Fibroblast of lung (primary cell): ENCODE results near the gene PRR27. TPM values are rescaled to one million over a fixed set of nuclear protein-coding genes. Genes with fewer than 3 reads are reported as not detected.
"Not testable (repeated sequence)": the region's sequence is repeated elsewhere in the genome, so short reads cannot be mapped to it uniquely, and the experiment has no call there.

Experiments
- DNase-seq, 2 donors: peaks; one replicate each; pipeline versions ENCODE4 v3.0.0 to v3.0.0-alpha.2; 2010; ENCODE audit warnings: low read depth in 2 of 2
- H2AFZ ChIP-seq: 2 replicates; pipeline ENCODE4 v1.5.1; 2012; ENCODE audit warnings: low read length, control low read depth, inconsistent platforms
- H3K27ac ChIP-seq: 2 replicates; pipeline ENCODE4 v1.5.1; 2011; ENCODE audit warnings: low read length, control low read depth; ENCODE audit not compliant: insufficient read depth
- H3K27me3 ChIP-seq: 2 replicates; pipeline ENCODE4 v1.5.1; 2011; ENCODE audit warnings: mild to moderate bottlenecking, low read length; ENCODE audit not compliant: control insufficient read depth, insufficient read depth
- H3K36me3 ChIP-seq: 2 replicates; pipeline ENCODE4 v1.5.1; 2011; ENCODE audit warnings: low read length; ENCODE audit not compliant: control insufficient read depth, insufficient read depth
- H3K4me1 ChIP-seq: 2 replicates; pipeline ENCODE4 v1.5.1; 2011; ENCODE audit warnings: low read length; ENCODE audit not compliant: control insufficient read depth, insufficient read depth; ENCODE audit errors: extremely low read depth
- H3K4me2 ChIP-seq: 2 replicates; pipeline ENCODE4 v1.5.1; 2011; ENCODE audit warnings: low read length, control low read depth; ENCODE audit not compliant: insufficient read depth; ENCODE audit errors: extremely low read depth
- H3K4me3 ChIP-seq, 4 experiments: fragments of 200-600 bp in 1 of 4; sonication (generic) in 1 of 4; replicated peaks in 1 of 4; 2 replicates each; pipeline ENCODE4 v1.5.1; 2011 to 2016; ENCODE audit warnings: low read length in 4 of 4, low read depth in 3 of 4, mild to moderate bottlenecking in 3 of 4, control low read depth in 2 of 4, inconsistent platforms in 1 of 4, mixed read lengths in 1 of 4; ENCODE audit not compliant: insufficient read depth in 1 of 4; ENCODE audit errors: control extremely low read depth in 1 of 4
- H3K79me2 ChIP-seq: 2 replicates; pipeline ENCODE4 v1.5.1; 2012; ENCODE audit warnings: mild to moderate bottlenecking, low read length, inconsistent platforms; ENCODE audit not compliant: control insufficient read depth, insufficient read depth
- H3K9ac ChIP-seq: 2 replicates; pipeline ENCODE4 v1.5.1; 2011; ENCODE audit warnings: mild to moderate bottlenecking, low read length, control low read depth; ENCODE audit not compliant: insufficient read depth
- H3K9me3 ChIP-seq: 2 replicates; pipeline ENCODE4 v1.5.1; 2012; ENCODE audit warnings: low read depth, low read length; ENCODE audit not compliant: control insufficient read depth, insufficient read depth
- H4K20me1 ChIP-seq: 2 replicates; pipeline ENCODE4 v1.5.1; 2011; ENCODE audit warnings: low read length; ENCODE audit not compliant: control insufficient read depth, insufficient read depth; ENCODE audit errors: extremely low read depth
- EZH2 ChIP-seq: IDR thresholded peaks from 2 replicates; pipeline ENCODE4 v1.5.1; 2012; ENCODE audit warnings: low read length, control low read depth, mild to moderate bottlenecking; ENCODE audit errors: missing control alignments
- polyA plus RNA-seq, 2 donors: library from polyadenylated mRNA; depleted of rRNA in 1 of 2; stranded (reverse) in 1 of 2; unstranded in 1 of 2; fragments of >200 nt; gene quantifications; 2 replicates each; pipeline ENCODE4 v1.2.1, GENCODE V29; 2011 to 2012; ENCODE audit warnings: missing spikeins in 1 of 2
- total RNA-seq: library from RNA; depleted of rRNA; stranded (reverse); fragments of >200 nt; gene quantifications from 2 replicates; pipeline ENCODE4 v1.2.1, GENCODE V29; 2014
- TF ChIP-seq, protein P1 (sequence below), 2 donors: IDR thresholded peaks in 1 of 2; conservative IDR thresholded peaks in 1 of 2; 1 replicate in 1 of 2; 2 replicates in 1 of 2; pipeline ENCODE4 v1.5.1; 2011 to 2012; ENCODE audit warnings: low read length in 2 of 2, control low read depth in 1 of 2, inconsistent platforms in 1 of 2, low read depth in 1 of 2, mild to moderate bottlenecking in 1 of 2

The PRR27 gene
- total and polyA plus RNA-seq, 2 donors (not counting 1 experiment from before 2014, with no cell fraction given), result not detected

DNA sequence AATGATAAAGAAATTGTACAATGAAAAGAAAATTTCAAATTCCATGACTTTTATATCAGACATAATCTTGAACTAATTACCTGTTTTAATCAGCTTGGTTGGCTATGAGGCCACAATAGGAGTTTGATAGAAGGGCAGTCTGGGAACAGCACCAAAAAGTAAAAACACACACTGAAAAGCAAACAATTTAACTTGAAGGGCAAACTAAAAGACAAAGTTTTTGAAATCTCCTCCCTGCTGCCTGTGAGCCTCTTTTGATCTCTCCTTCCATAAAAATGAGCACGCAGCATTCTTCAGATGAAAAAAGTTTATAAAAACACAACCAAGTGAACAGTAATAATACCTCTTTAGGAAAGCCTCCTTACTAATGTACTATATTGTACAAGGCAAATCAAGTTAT, 49.6 kb downstream of the PRR27 start:
- no peaks in the 10 kb centered on the region for H3K4me1 ChIP-seq
- TF ChIP-seq EZH2, result no peak
- TF ChIP-seq, protein P1, sequence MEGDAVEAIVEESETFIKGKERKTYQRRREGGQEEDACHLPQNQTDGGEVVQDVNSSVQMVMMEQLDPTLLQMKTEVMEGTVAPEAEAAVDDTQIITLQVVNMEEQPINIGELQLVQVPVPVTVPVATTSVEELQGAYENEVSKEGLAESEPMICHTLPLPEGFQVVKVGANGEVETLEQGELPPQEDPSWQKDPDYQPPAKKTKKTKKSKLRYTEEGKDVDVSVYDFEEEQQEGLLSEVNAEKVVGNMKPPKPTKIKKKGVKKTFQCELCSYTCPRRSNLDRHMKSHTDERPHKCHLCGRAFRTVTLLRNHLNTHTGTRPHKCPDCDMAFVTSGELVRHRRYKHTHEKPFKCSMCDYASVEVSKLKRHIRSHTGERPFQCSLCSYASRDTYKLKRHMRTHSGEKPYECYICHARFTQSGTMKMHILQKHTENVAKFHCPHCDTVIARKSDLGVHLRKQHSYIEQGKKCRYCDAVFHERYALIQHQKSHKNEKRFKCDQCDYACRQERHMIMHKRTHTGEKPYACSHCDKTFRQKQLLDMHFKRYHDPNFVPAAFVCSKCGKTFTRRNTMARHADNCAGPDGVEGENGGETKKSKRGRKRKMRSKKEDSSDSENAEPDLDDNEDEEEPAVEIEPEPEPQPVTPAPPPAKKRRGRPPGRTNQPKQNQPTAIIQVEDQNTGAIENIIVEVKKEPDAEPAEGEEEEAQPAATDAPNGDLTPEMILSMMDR (conservative IDR thresholded peaks at IDR 0.05 in 1 of 2, IDR thresholded peaks at IDR 0.05 in 1 of 2; ENCODE audit: low read depth in 1 of 2, low read length in 2 of 2), result no peak
- no peaks in the 10 kb centered on the region for H4K20me1 ChIP-seq
- DNase-seq, result no peak
- H3K27me3 ChIP-seq, result no peaks in the 10 kb centered on the region
- no peak overlapping the region for H3K9ac ChIP-seq
- no peaks in the 10 kb centered on the region for H3K79me2 ChIP-seq
- H3K9me3 ChIP-seq, result no peaks in the 10 kb centered on the region
- no peak overlapping the region for H3K4me2 ChIP-seq
- no peaks in the 10 kb centered on the region for H3K36me3 ChIP-seq
- H2AFZ ChIP-seq, result no peak overlapping the region
- no peak overlapping the region for H3K27ac ChIP-seq
- H3K4me3 ChIP-seq, result no peak overlapping the region

DNA sequence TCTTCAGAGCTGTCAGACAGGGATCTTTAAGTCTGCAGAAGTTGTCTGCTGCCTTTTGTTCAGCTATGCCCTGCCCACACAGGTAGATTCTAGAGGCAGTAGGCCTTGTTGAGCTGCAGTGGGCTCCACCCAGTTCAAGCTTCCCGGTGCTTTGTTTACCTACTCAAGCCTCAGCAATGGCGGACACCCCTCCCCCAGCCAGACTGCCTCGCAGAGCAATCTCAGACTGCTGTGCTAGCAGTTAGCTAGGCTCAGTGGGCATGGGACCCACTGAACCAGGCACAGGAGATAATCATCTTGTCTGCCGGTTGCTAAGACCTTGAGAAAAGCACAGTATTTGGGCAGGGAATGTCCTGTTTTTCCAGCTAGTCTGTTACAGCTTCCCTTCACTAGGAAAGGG, 58.7 kb downstream of the PRR27 start:
- not testable (repeated sequence) for H3K27me3 ChIP-seq, H3K9ac ChIP-seq, H4K20me1 ChIP-seq, H3K27ac ChIP-seq, H3K4me2 ChIP-seq, H3K4me1 ChIP-seq, DNase-seq, H3K79me2 ChIP-seq, H3K36me3 ChIP-seq, H2AFZ ChIP-seq, H3K4me3 ChIP-seq, H3K9me3 ChIP-seq

Other genes starting within 250 kb of the PRR27 start
- gene CSN1S1, start 223.2 kb upstream of the PRR27 start, total RNA-seq, result not detected in 2 replicates
- gene CSN1S1, start 223.2 kb upstream of the PRR27 start, polyA plus RNA-seq, result not detected in 2 replicates
- not detected in 2 replicates for gene CSN2, start 188.5 kb upstream of the PRR27 start, total RNA-seq
- gene CSN2, start 188.5 kb upstream of the PRR27 start, polyA plus RNA-seq, result not detected in 2 replicates
- gene STATH, start 158.3 kb upstream of the PRR27 start, total RNA-seq, result not detected in 2 replicates
- gene STATH, start 158.3 kb upstream of the PRR27 start, polyA plus RNA-seq, result not detected in 2 replicates
- gene HTN3, start 125.8 kb upstream of the PRR27 start, total RNA-seq, result not detected in 2 replicates
- not detected in 2 replicates for gene HTN3, start 125.8 kb upstream of the PRR27 start, polyA plus RNA-seq
- gene HTN1, start 103.8 kb upstream of the PRR27 start, total RNA-seq, result not detected in 2 replicates
- not detected in 2 replicates for gene HTN1, start 103.8 kb upstream of the PRR27 start, polyA plus RNA-seq
- gene ODAM, start 41.5 kb downstream of the PRR27 start, total RNA-seq, result not detected in 2 replicates
- not detected in 2 replicates for gene ODAM, start 41.5 kb downstream of the PRR27 start, polyA plus RNA-seq
- gene FDCSP, start 71.9 kb downstream of the PRR27 start, total RNA-seq, result not detected in 2 replicates
- not detected in 2 replicates for gene FDCSP, start 71.9 kb downstream of the PRR27 start, polyA plus RNA-seq
- not detected in 2 replicates for gene CSN3, start 88.4 kb downstream of the PRR27 start, total RNA-seq
- not detected in 2 replicates for gene CSN3, start 88.4 kb downstream of the PRR27 start, polyA plus RNA-seq
- gene CABS1, start 180.7 kb downstream of the PRR27 start, total RNA-seq, result not detected in 2 replicates
- gene CABS1, start 180.7 kb downstream of the PRR27 start, polyA plus RNA-seq, result not detected in 2 replicates
- not detected in 2 replicates for gene SMR3A, start 206.5 kb downstream of the PRR27 start, total RNA-seq
- gene SMR3A, start 206.5 kb downstream of the PRR27 start, polyA plus RNA-seq, result not detected in 2 replicates
- gene SMR3B, start 228.9 kb downstream of the PRR27 start, total RNA-seq, result not detected in 2 replicates
- not detected in 2 replicates for gene SMR3B, start 228.9 kb downstream of the PRR27 start, polyA plus RNA-seq
- not detected in 2 replicates for gene OPRPN, start 243.7 kb downstream of the PRR27 start, total RNA-seq
- gene OPRPN, start 243.7 kb downstream of the PRR27 start, polyA plus RNA-seq, result not detected in 2 replicates